CD4-positive, CD25-positive, alpha-beta regulatory T cell (primary cell): ENCODE results near the gene TMEM117. TPM values are rescaled to one million over a fixed set of nuclear protein-coding genes. Genes with fewer than 3 reads are reported as not detected.

Experiments
- ATAC-seq, 2 donors: fragments of 150-1000 bp; cut with Tn5 transposase; one replicate each; pipeline ENCODE4 v1.10.0; 2021; ENCODE audit warnings: low read depth in 2 of 2, moderate number of reproducible peaks in 2 of 2, moderate library complexity in 1 of 2
- DNase-seq, 3 donors: peaks; one replicate each; pipeline versions ENCODE4 v3.0.0 to v3.0.0-alpha.2; 2012 to 2022; ENCODE audit warnings: mixed read lengths in 1 of 3
- H3K27ac ChIP-seq: one replicate; pipeline ENCODE4 v1.7.0; 2013; ENCODE audit warnings: mild to moderate bottlenecking, low read length; ENCODE audit not compliant: insufficient read depth, poor library complexity, severe bottlenecking
- H3K27me3 ChIP-seq: one replicate; pipeline ENCODE4 v1.7.0; 2013; ENCODE audit warnings: low read length; ENCODE audit not compliant: control insufficient read depth, insufficient read depth
- H3K36me3 ChIP-seq: one replicate; pipeline ENCODE4 v1.7.0; 2013; ENCODE audit warnings: mild to moderate bottlenecking, low read length, moderate library complexity; ENCODE audit not compliant: control insufficient read depth, insufficient read depth
- H3K4me1 ChIP-seq: 2 replicates; pipeline ENCODE4 v1.7.0; 2013; ENCODE audit warnings: mild to moderate bottlenecking, low read length; ENCODE audit not compliant: insufficient read depth, control insufficient read depth, poor library complexity, severe bottlenecking
- H3K4me3 ChIP-seq: one replicate; pipeline ENCODE4 v1.7.0; 2013; ENCODE audit warnings: low read depth, mild to moderate bottlenecking, low read length, moderate library complexity
- H3K9me3 ChIP-seq, 2 experiments: 1 replicate in 1 of 2; 2 replicates in 1 of 2; pipeline ENCODE4 v1.7.0; 2013; ENCODE audit warnings: low read length in 2 of 2, mild to moderate bottlenecking in 1 of 2, moderate library complexity in 1 of 2; ENCODE audit not compliant: control insufficient read depth in 2 of 2
- H3K27ac Mint-ChIP-seq, 3 donors: one replicate each; pipeline ENCODE4 v1.8.0; 2020 to 2022; ENCODE audit warnings: mild to moderate bottlenecking in 3 of 3, mixed read lengths in 3 of 3, moderate library complexity in 2 of 3
- H3K27me3 Mint-ChIP-seq: one replicate; pipeline ENCODE4 v1.8.0; 2022; ENCODE audit warnings: mild to moderate bottlenecking, mixed read lengths
- H3K36me3 Mint-ChIP-seq: one replicate; pipeline ENCODE4 v1.8.0; 2020; ENCODE audit warnings: mixed read lengths
- H3K4me1 Mint-ChIP-seq, 4 donors: one replicate each; pipeline ENCODE4 v1.8.0; 2020 to 2022; ENCODE audit warnings: mixed read lengths in 4 of 4, mild to moderate bottlenecking in 1 of 4
- H3K4me3 Mint-ChIP-seq, 4 donors: one replicate each; pipeline ENCODE4 v1.8.0; 2020 to 2022; ENCODE audit warnings: mild to moderate bottlenecking in 4 of 4, mixed read lengths in 4 of 4, moderate library complexity in 3 of 4
- H3K9me3 Mint-ChIP-seq, 7 donors: one replicate each; pipeline ENCODE4 v1.8.0; 2020 to 2022; ENCODE audit warnings: mixed read lengths in 7 of 7, mild to moderate bottlenecking in 3 of 7, moderate library complexity in 2 of 7
- polyA plus RNA-seq, 4 donors: library from polyadenylated mRNA; unstranded; fragments of 300-500 nt; fragmentation: Illumina TruSeq; gene quantifications; one replicate each; pipeline ENCODE4 v1.2.3, GENCODE V29; 2021
- total RNA-seq: library from RNA; stranded (reverse); gene quantifications from one replicate; pipeline ENCODE4 v1.2.3, GENCODE V29; 2022

TMEM117 gene
- total and polyA plus RNA-seq, 5 donors from 2014 or later: 2.4 to 4.7 (median 3.2) TPM

GRCh38 chr12:44053549-44054127, 217.8 kb downstream of the TMEM117 start:
- no peaks in the 10 kb centered on the region for H3K4me1 Mint-ChIP-seq
- peaks cover 5% of the 10 kb centered on the region for H3K27me3 Mint-ChIP-seq
- no peaks in the 10 kb centered on the region for H3K27me3 ChIP-seq
- H3K9me3 Mint-ChIP-seq: no peaks in the 10 kb centered on the region
- no peak overlapping the region for H3K4me3 ChIP-seq
- no peak for DNase-seq
- ATAC-seq: no peak
- no peaks in the 10 kb centered on the region for H3K36me3 Mint-ChIP-seq
- H3K27ac ChIP-seq: no peak overlapping the region
- H3K9me3 ChIP-seq: no peaks in the 10 kb centered on the region
- H3K4me1 ChIP-seq: no peaks in the 10 kb centered on the region
- no peak overlapping the region for H3K27ac Mint-ChIP-seq
- H3K4me3 Mint-ChIP-seq: no peak overlapping the region
- no peaks in the 10 kb centered on the region for H3K36me3 ChIP-seq

DNA sequence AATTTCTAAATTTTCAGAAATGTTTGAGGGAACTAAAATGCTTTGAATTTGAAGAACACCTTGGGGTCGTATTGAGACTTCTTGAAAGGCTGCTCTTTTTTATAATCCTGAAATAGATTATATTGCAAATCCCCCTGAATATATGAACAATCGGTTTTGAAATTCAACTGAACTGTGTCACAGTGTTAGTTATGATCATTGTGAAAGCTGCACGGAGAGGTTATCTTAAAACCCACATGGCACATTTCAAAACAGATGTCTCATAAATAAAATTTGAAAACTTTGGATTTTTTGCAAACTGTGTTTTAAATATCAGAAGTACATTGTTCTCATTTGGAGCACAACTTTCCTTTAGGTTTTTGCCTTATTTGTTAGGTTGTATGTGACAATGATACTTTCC, 218.4 kb downstream of the TMEM117 start:
- Mint-ChIP-seq H3K9me3 (no peaks in the 10 kb centered on the region), H3K27ac (no peak overlapping the region), H3K4me3 (no peak overlapping the region), H3K36me3 (no peaks in the 10 kb centered on the region), H3K4me1 (no peaks in the 10 kb centered on the region), H3K27me3 (peaks cover 5% of the 10 kb centered on the region)
- Histone ChIP-seq H3K4me1 (no peaks in the 10 kb centered on the region), H3K27me3 (no peaks in the 10 kb centered on the region), H3K9me3 (no peaks in the 10 kb centered on the region), H3K27ac (no peak overlapping the region), H3K4me3 (no peak overlapping the region), H3K36me3 (no peaks in the 10 kb centered on the region)
- DNase-seq (no peak), ATAC-seq (no peak)

GRCh38 chr12:44058366-44058765, 222.5 kb downstream of the TMEM117 start:
- DNase-seq: no peak
- Histone ChIP-seq H3K36me3 (no peaks in the 10 kb centered on the region), H3K4me1 (no peaks in the 10 kb centered on the region), H3K4me3 (no peak overlapping the region), H3K27me3 (no peaks in the 10 kb centered on the region), H3K27ac (no peak overlapping the region), H3K9me3 (no peaks in the 10 kb centered on the region)
- H3K9me3 Mint-ChIP-seq: no peaks in the 10 kb centered on the region
- no peak overlapping the region for H3K4me3 Mint-ChIP-seq
- no peaks in the 10 kb centered on the region for H3K36me3 Mint-ChIP-seq
- no peak overlapping the region for H3K27ac Mint-ChIP-seq
- no peak for ATAC-seq
- H3K27me3 Mint-ChIP-seq: no peaks in the 10 kb centered on the region
- H3K4me1 Mint-ChIP-seq: no peaks in the 10 kb centered on the region

DNA sequence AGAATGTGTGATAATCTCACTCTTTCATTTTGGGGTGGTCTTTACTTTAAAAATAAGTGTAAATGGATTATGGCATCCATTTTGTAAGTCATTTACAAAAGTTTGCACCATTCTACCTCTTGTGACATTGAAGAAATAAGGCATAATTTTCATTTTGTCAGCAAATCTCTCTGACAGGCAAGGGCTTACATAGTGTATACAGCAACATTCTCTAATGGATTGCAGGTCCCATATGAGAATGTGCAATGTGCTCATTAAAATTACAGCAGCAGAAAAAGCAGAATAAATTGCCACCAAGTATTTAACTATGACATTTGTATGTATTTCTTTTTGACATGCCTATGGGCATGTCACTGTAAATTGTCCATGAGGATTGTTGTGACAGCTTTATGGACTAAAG, 223.6 kb downstream of the TMEM117 start:
- DNase-seq (no peak), ATAC-seq (no peak)
- no peaks in the 10 kb centered on the region for H3K9me3 ChIP-seq
- Mint-ChIP-seq H3K27ac (no peak overlapping the region), H3K27me3 (no peaks in the 10 kb centered on the region), H3K4me3 (no peak overlapping the region), H3K4me1 (no peaks in the 10 kb centered on the region), H3K36me3 (no peaks in the 10 kb centered on the region), H3K9me3 (no peaks in the 10 kb centered on the region)
- H3K4me3 ChIP-seq: no peak overlapping the region
- no peak overlapping the region for H3K27ac ChIP-seq
- no peaks in the 10 kb centered on the region for H3K27me3 ChIP-seq
- H3K4me1 ChIP-seq: no peaks in the 10 kb centered on the region
- no peaks in the 10 kb centered on the region for H3K36me3 ChIP-seq

DNA sequence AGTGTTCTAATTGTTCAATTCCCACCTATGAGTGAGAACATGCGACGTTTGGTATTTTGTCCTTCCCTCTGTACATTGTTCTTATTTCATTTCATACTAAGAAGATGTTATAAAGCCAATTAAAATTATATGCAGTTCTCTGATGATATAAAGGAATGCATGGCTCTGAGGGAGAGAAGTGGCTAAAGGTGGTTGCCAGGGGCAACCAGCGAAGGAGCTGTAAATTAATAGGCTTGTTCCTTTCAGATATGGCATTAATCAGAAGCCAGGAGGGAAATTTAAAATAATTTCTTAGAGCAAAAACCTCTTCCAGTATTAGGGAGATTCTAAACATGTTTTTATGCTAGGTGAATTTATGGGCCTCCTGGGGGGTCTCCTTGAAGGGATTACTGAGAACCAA, 227.8 kb downstream of the TMEM117 start:
- DNase-seq (no peak), ATAC-seq (no peak)
- Mint-ChIP-seq H3K36me3 (peaks cover 3% of the 10 kb centered on the region), H3K27ac (no peak overlapping the region), H3K27me3 (no peaks in the 10 kb centered on the region), H3K9me3 (peaks cover 0 to 1% (median 0%) of the 10 kb centered on the region in 7 donors), H3K4me3 (no peak overlapping the region), H3K4me1 (no peaks in the 10 kb centered on the region)
- no peaks in the 10 kb centered on the region for H3K36me3 ChIP-seq
- no peak overlapping the region for H3K27ac ChIP-seq
- H3K4me3 ChIP-seq: no peak overlapping the region
- H3K27me3 ChIP-seq: no peaks in the 10 kb centered on the region
- no peaks in the 10 kb centered on the region for H3K4me1 ChIP-seq
- H3K9me3 ChIP-seq: no peaks in the 10 kb centered on the region

DNA sequence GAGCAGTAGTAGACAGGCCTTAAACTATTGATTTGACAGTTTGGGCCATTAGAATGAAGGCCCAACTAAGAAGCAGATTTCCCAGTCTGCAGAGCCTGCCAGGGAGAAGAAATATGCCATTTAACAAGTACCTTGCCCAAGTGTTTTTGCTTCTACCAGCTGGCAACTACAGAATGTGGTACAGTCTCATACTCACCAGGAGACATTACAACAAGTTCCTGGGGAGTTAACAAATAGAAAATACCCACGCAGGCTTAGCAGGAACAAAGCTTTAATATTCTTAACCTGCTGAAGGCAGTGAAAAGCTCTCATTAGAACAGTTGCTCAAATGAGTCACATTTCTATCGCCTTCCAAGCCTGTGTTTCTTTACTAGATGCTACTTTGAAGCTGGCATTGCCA, 241.0 kb downstream of the TMEM117 start:
- Mint-ChIP-seq H3K27me3 (no peaks in the 10 kb centered on the region), H3K36me3 (peaks cover 4% of the 10 kb centered on the region), H3K9me3 (peaks cover 0 to 2% (median 0%) of the 10 kb centered on the region in 7 donors), H3K4me3 (no peak overlapping the region), H3K4me1 (no peaks in the 10 kb centered on the region), H3K27ac (no peak overlapping the region)
- Histone ChIP-seq H3K4me1 (no peaks in the 10 kb centered on the region), H3K36me3 (no peaks in the 10 kb centered on the region), H3K9me3 (no peaks in the 10 kb centered on the region), H3K27me3 (no peaks in the 10 kb centered on the region), H3K4me3 (no peak overlapping the region), H3K27ac (no peak overlapping the region)
- no peak for ATAC-seq
- no peak for DNase-seq

DNA sequence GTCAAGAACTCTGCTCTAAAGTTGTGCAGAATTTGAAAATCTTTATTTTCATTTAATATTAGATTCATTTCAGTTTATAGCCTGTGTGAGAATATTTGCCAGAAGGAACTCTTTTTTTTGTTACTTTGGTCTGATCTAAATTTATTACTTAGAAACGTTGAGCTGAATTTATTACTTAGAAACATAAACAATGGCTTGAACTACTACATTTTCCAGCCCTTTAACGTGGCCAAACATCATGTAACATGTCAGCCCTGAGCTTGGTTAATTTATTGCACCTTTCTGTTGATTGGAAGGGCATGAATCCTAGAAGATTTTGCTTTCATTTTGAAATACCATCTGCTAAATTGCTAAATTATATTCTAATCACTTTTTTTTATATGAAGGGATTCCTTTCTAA, 241.4 kb downstream of the TMEM117 start:
- Mint-ChIP-seq H3K27me3 (no peaks in the 10 kb centered on the region), H3K27ac (no peak overlapping the region), H3K9me3 (peaks cover 0 to 2% (median 0%) of the 10 kb centered on the region in 7 donors), H3K4me3 (no peak overlapping the region), H3K4me1 (no peaks in the 10 kb centered on the region), H3K36me3 (peaks cover 4% of the 10 kb centered on the region)
- no peak for DNase-seq
- no peaks in the 10 kb centered on the region for H3K36me3 ChIP-seq
- H3K27ac ChIP-seq: no peak overlapping the region
- H3K9me3 ChIP-seq: no peaks in the 10 kb centered on the region
- no peak for ATAC-seq
- no peaks in the 10 kb centered on the region for H3K27me3 ChIP-seq
- no peak overlapping the region for H3K4me3 ChIP-seq
- H3K4me1 ChIP-seq: no peaks in the 10 kb centered on the region

DNA sequence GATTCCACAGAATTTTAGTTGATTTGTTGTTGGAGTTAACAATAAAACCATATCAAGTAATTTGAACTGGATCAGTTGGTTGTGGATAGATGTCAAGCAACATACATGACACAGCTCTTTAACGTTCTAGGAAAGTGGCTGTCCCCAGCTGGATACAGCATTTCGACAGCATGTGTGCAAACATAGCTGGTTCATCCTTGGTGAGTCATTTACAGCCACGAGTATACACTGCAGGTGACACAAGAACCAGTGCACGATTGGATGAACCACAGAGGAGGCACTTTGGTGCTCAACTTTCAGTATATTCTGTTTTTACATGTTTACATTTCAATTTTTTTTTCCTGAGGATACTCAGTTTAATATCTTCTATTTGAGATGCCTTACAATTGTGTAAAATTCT, 242.4 kb downstream of the TMEM117 start:
- ATAC-seq (no peak), DNase-seq (no peak)
- Mint-ChIP-seq H3K27ac (no peak overlapping the region), H3K36me3 (peaks cover 6% of the 10 kb centered on the region), H3K27me3 (no peaks in the 10 kb centered on the region), H3K4me1 (no peaks in the 10 kb centered on the region), H3K4me3 (no peak overlapping the region), H3K9me3 (peaks cover 0 to 2% (median 0%) of the 10 kb centered on the region in 7 donors)
- H3K4me3 ChIP-seq: no peak overlapping the region
- no peaks in the 10 kb centered on the region for H3K36me3 ChIP-seq
- H3K4me1 ChIP-seq: no peaks in the 10 kb centered on the region
- H3K9me3 ChIP-seq: no peaks in the 10 kb centered on the region
- no peak overlapping the region for H3K27ac ChIP-seq
- no peaks in the 10 kb centered on the region for H3K27me3 ChIP-seq
